H9 (cell line): ENCODE measurements around the gene IPO9. TPM values are rescaled to one million over a fixed set of nuclear protein-coding genes. Genes with fewer than 3 reads are reported as not detected.
A peak's percentile ranks its signal among the peaks of the same experiment; 100 is the strongest.

ENCODE experiments used
- DNase-seq: peaks from one replicate; pipeline ENCODE4 v3.0.0-alpha.2; 2017
- H2AFZ ChIP-seq: one replicate; pipeline ENCODE4 v1.6.1; 2013; ENCODE audit warnings: mild to moderate bottlenecking, low read length, control low read depth, moderate library complexity
- H2AK5ac ChIP-seq: 2 replicates; pipeline ENCODE4 v1.6.1; 2013; ENCODE audit warnings: low read length, control low read depth, mixed read lengths; ENCODE audit not compliant: insufficient read length
- H2BK120ac ChIP-seq: one replicate; pipeline ENCODE4 v1.6.1; 2013; ENCODE audit warnings: low read depth, mild to moderate bottlenecking, low read length, control low read depth, inconsistent platforms; ENCODE audit not compliant: poor library complexity, severe bottlenecking
- H2BK12ac ChIP-seq: 2 replicates; pipeline ENCODE4 v1.6.1; 2013; ENCODE audit warnings: low read length, control low read depth, mixed read lengths, low read depth; ENCODE audit not compliant: insufficient read length
- H2BK15ac ChIP-seq: 2 replicates; pipeline ENCODE4 v1.6.1; 2013; ENCODE audit warnings: low read depth, low read length, control low read depth
- H2BK20ac ChIP-seq: one replicate; pipeline ENCODE4 v1.6.1; 2013; ENCODE audit warnings: low read depth, mild to moderate bottlenecking, low read length, control low read depth, inconsistent platforms; ENCODE audit not compliant: poor library complexity, severe bottlenecking
- H2BK5ac ChIP-seq: 2 replicates; pipeline ENCODE4 v1.6.1; 2013; ENCODE audit warnings: low read length, control low read depth, mixed read lengths; ENCODE audit not compliant: insufficient read length
- H3K14ac ChIP-seq: 2 replicates; pipeline ENCODE4 v1.6.1; 2013; ENCODE audit warnings: low read length, control low read depth; ENCODE audit not compliant: insufficient read depth
- H3K18ac ChIP-seq: 2 replicates; pipeline ENCODE4 v1.6.1; 2013; ENCODE audit warnings: low read depth, mild to moderate bottlenecking, mixed read lengths, low read length, control low read depth; ENCODE audit not compliant: insufficient read length
- H3K23ac ChIP-seq: 2 replicates; pipeline ENCODE4 v1.6.1; 2013; ENCODE audit warnings: low read length, control low read depth, mixed read lengths, low read depth; ENCODE audit not compliant: insufficient read length
- H3K23me2 ChIP-seq: 2 replicates; pipeline ENCODE4 v1.6.1; 2013; ENCODE audit warnings: low read depth, mild to moderate bottlenecking, mixed read lengths, low read length, control low read depth; ENCODE audit not compliant: insufficient read length, poor library complexity, severe bottlenecking
- H3K27ac ChIP-seq: 2 replicates; pipeline ENCODE4 v1.5.1; 2013; ENCODE audit warnings: low read length, control low read depth, mixed read lengths, low read depth; ENCODE audit not compliant: insufficient read length
- H3K27me3 ChIP-seq: 2 replicates; pipeline ENCODE4 v1.6.1; 2013; ENCODE audit warnings: low read length, control low read depth, inconsistent platforms; ENCODE audit not compliant: insufficient read depth
- H3K4ac ChIP-seq: 2 replicates; pipeline ENCODE4 v1.6.1; 2013; ENCODE audit warnings: low read depth, mild to moderate bottlenecking, control low read depth, inconsistent platforms, low read length, moderate library complexity
- H3K4me1 ChIP-seq: 2 replicates; pipeline ENCODE4 v1.6.1; 2013; ENCODE audit warnings: low read length, control low read depth, inconsistent platforms; ENCODE audit not compliant: insufficient read depth
- H3K4me2 ChIP-seq: 2 replicates; pipeline ENCODE4 v1.6.1; 2013; ENCODE audit warnings: low read length, control low read depth, mixed read lengths; ENCODE audit not compliant: insufficient read length, insufficient read depth
- H3K56ac ChIP-seq: 2 replicates; pipeline ENCODE4 v1.6.1; 2013; ENCODE audit warnings: low read depth, mild to moderate bottlenecking, mixed read lengths, low read length, control low read depth; ENCODE audit not compliant: insufficient read length
- H3K79me1 ChIP-seq: 2 replicates; pipeline ENCODE4 v1.6.1; 2013; ENCODE audit warnings: low read depth, mild to moderate bottlenecking, moderate library complexity, low read length, control low read depth, inconsistent platforms; ENCODE audit not compliant: insufficient read depth, poor library complexity, severe bottlenecking
- H3K79me2 ChIP-seq: 2 replicates; pipeline ENCODE4 v1.6.1; 2013; ENCODE audit warnings: low read length, control low read depth, inconsistent platforms; ENCODE audit not compliant: insufficient read depth
- H3K9ac ChIP-seq: 2 replicates; pipeline ENCODE4 v1.6.1; 2013; ENCODE audit warnings: low read length, control low read depth, mixed read lengths; ENCODE audit not compliant: insufficient read length; ENCODE audit errors: extremely low read depth
- H3K9me3 ChIP-seq: one replicate; pipeline ENCODE4 v1.6.1; 2013; ENCODE audit warnings: low read depth, low read length, inconsistent platforms; ENCODE audit not compliant: control insufficient read depth
- H3T11ph ChIP-seq: one replicate; pipeline ENCODE4 v1.6.1; 2013; ENCODE audit warnings: mild to moderate bottlenecking, low read length, control low read depth, inconsistent platforms
- H4K20me1 ChIP-seq: one replicate; pipeline ENCODE4 v1.6.1; 2013; ENCODE audit not compliant: control insufficient read depth, insufficient read length, insufficient read depth
- H4K5ac ChIP-seq: 2 replicates; pipeline ENCODE4 v1.6.1; 2013; ENCODE audit warnings: low read depth, mild to moderate bottlenecking, mixed read lengths, low read length, control low read depth; ENCODE audit not compliant: insufficient read length
- H4K8ac ChIP-seq: replicated peaks from 2 replicates; pipeline ENCODE4 v1.6.1; 2013; ENCODE audit warnings: low read length, control low read depth, mixed read lengths, low read depth; ENCODE audit not compliant: insufficient read length
- H4K91ac ChIP-seq: 2 replicates; pipeline ENCODE4 v1.6.1; 2013; ENCODE audit warnings: low read depth, mild to moderate bottlenecking, moderate library complexity, mixed read lengths, low read length, control low read depth; ENCODE audit not compliant: insufficient read length
- H3K27ac Mint-ChIP-seq, 3 experiments: 2 replicates in 2 of 3; 3 replicates in 1 of 3; pipeline ENCODE4 v1.8.0; 2020 to 2021; ENCODE audit warnings: mixed read lengths in 3 of 3, mild to moderate bottlenecking in 1 of 3, moderate library complexity in 1 of 3
- H3K27me3 Mint-ChIP-seq: 2 replicates; pipeline ENCODE4 v1.8.0; 2021; ENCODE audit warnings: low read depth, mild to moderate bottlenecking, moderate library complexity, mixed read lengths
- H3K36me3 Mint-ChIP-seq, 3 experiments: 2 replicates in 2 of 3; 3 replicates in 1 of 3; pipeline ENCODE4 v1.8.0; 2020 to 2021; ENCODE audit warnings: low read depth in 3 of 3, mixed read lengths in 3 of 3; ENCODE audit not compliant: insufficient read depth in 1 of 3
- H3K4me1 Mint-ChIP-seq, 2 experiments: 2 replicates each; pipeline ENCODE4 v1.8.0; 2020; ENCODE audit warnings: mixed read lengths in 2 of 2
- H3K4me3 Mint-ChIP-seq, 2 experiments: 2 replicates in 1 of 2; 3 replicates in 1 of 2; pipeline ENCODE4 v1.8.0; 2020 to 2021; ENCODE audit warnings: mild to moderate bottlenecking in 2 of 2, mixed read lengths in 2 of 2, moderate library complexity in 1 of 2
- H3K9me3 Mint-ChIP-seq, 2 experiments: 2 replicates in 1 of 2; 3 replicates in 1 of 2; pipeline ENCODE4 v1.8.0; 2020; ENCODE audit warnings: mild to moderate bottlenecking in 2 of 2, mixed read lengths in 2 of 2, moderate library complexity in 1 of 2
- CTCF ChIP-seq: fragments of 200-600 bp; sonication (generic); conservative IDR thresholded peaks from 3 replicates; pipeline ENCODE4 v1.8.0; 2021; ENCODE audit warnings: antibody characterized with exemption, mild to moderate bottlenecking
- whole genome bisulfite sequencing: extraction: QIAGEN DNeasy Blood & Tissue Kit; methylation state at CpG from one replicate; pipeline ENCODE4 v1.1.7; 2013; ENCODE audit warnings: missing lambda C conversion rate, low lambda C conversion rate, mixed read lengths; ENCODE audit not compliant: insufficient read length; ENCODE audit errors: extremely low coverage; 5-methylcytosine and 5-hydroxymethylcytosine counted together
- total RNA-seq: library from RNA; stranded (reverse); gene quantifications from 2 replicates; pipeline ENCODE4 v1.2.1, GENCODE V29; 2021

The IPO9 gene
- total RNA-seq, 1 experiment from 2014 or later: 104 TPM

- no peak for TF ChIP-seq CTCF
- peak overlapping the region in 2 of 3 experiments; percentile 33 to 81; a peak in 2 of 7 replicates for H3K27ac Mint-ChIP-seq
- no peak overlapping the region; a peak in 1 of 5 replicates for H3K4me3 Mint-ChIP-seq
Observed at GRCh38 chr1:201880928-201881571, 52.1 kb downstream of the IPO9 start.

More at GRCh38 chr1:201880928-201881571, 52.1 kb downstream of the IPO9 start:
- Histone ChIP-seq H2BK12ac (no peak overlapping the region), H3T11ph (no peak overlapping the region), H3K4me2 (no peak overlapping the region), H3K79me2 (no peaks in the 10 kb centered on the region), H3K27me3 (no peaks in the 10 kb centered on the region), H2BK5ac (no peak overlapping the region), H3K14ac (no peak overlapping the region), H3K9ac (no peak overlapping the region), H3K4me1 (peaks cover 2% of the 10 kb centered on the region; the same call in 1 of the 2 replicates), H3K9me3 (no peaks in the 10 kb centered on the region), H4K5ac (no peak overlapping the region), H2BK120ac (no peak overlapping the region), H2BK15ac (no peak overlapping the region), H4K91ac (no peak overlapping the region), H3K23me2 (no peaks in the 10 kb centered on the region), H2AFZ (no peak overlapping the region), H4K20me1 (no peaks in the 10 kb centered on the region), H3K23ac (no peak overlapping the region), H3K27ac (no peak overlapping the region), H3K4ac (no peak overlapping the region), H4K8ac (no peak overlapping the region), H3K56ac (no peak overlapping the region), H3K18ac (no peak overlapping the region), H2BK20ac (no peak overlapping the region), H2AK5ac (no peak overlapping the region), H3K79me1 (no peaks in the 10 kb centered on the region)
- Mint-ChIP-seq H3K27me3 (no peaks in the 10 kb centered on the region), H3K9me3 (no peaks in the 10 kb centered on the region), H3K4me1 (peaks cover 27 to 30% of the 10 kb centered on the region in 2 experiments), H3K36me3 (peaks cover 0 to 21% (median 8%) of the 10 kb centered on the region in 3 experiments; a peak in 6 of 7 replicates)
- WGBS: no CpG with 5 or more reads among the region's 6 CpGs
- DNase-seq: no peak
